ENCODE measurements around the gene RARRES1. TPM values are rescaled to one million over a fixed set of nuclear protein-coding genes. Genes with fewer than 3 reads are reported as not detected.

The RARRES1 gene, protein sequence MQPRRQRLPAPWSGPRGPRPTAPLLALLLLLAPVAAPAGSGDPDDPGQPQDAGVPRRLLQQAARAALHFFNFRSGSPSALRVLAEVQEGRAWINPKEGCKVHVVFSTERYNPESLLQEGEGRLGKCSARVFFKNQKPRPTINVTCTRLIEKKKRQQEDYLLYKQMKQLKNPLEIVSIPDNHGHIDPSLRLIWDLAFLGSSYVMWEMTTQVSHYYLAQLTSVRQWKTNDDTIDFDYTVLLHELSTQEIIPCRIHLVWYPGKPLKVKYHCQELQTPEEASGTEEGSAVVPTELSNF
- total RNA-seq = not detected

GRCh38 chr3:158731938-158732855 is at the start of gene RARRES1:
Gene RARRES1, minus strand, starts transcription at chr3:158732457. Its CDS starts 42 bp downstream, at chr3:158732415.

GRCh38 chr3:158672215-158673176 is 59.8 kb downstream of the RARRES1 start, which contains the start of gene LXN:
Gene LXN, minus strand, starts transcription at chr3:158672648. Its CDS starts 170 bp downstream, at chr3:158672478.

Other genes with a start within 250 kb of the RARRES1 start
- under 1 TPM in 1 of 2 experiments, not detected in 1; 0.58 TPM for gene MLF1, start 161.3 kb downstream of the RARRES1 start, total RNA-seq
- 10 to 100 TPM; 34.1 to 42.4 TPM for gene GFM1, start 87.9 kb downstream of the RARRES1 start, total RNA-seq
- gene LXN, start 59.8 kb downstream of the RARRES1 start, total RNA-seq = 1 to 10 TPM; 8.1 to 9.2 TPM
- gene MFSD1, start 69.6 kb upstream of the RARRES1 start, total RNA-seq = 10 to 100 TPM; 28.0 to 32.5 TPM

Measured in activated naive CD4-positive, alpha-beta T cell treated with anti-CD3 and anti-CD28 coated beads, Interleukin-2, amount 10 ng/mL, durations not matched to agents 5 hours and 36 hours (primary cell).